GOT3 (cell line): ENCODE results near the gene SHROOM3.

Experiments used
- DNase-seq: peaks from one replicate; lab custom pipeline; 2025; ENCODE audit warnings: mixed read lengths; lab: John Stamatoyannopoulos, UW

SHROOM3 gene

DNA sequence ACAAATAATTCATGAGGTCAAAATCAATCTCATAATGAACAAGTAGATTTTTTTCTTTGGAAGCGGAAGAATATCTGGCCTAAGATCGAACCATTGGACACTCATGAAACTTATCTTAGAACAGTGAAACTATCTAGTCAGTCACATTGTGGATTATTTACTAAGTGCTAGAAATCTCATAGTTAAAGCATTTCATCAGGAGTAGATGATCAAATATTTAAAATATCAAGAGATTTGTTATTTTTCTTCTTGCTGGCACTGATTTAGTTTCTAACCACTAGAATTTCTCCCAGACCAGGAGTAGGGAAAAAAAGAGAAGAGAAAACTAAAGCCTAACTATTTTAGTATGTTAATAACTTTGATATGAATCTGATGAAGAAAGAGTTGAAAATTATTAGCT, 105.5 kb downstream of the SHROOM3 start:
- no peak for DNase-seq

DNA sequence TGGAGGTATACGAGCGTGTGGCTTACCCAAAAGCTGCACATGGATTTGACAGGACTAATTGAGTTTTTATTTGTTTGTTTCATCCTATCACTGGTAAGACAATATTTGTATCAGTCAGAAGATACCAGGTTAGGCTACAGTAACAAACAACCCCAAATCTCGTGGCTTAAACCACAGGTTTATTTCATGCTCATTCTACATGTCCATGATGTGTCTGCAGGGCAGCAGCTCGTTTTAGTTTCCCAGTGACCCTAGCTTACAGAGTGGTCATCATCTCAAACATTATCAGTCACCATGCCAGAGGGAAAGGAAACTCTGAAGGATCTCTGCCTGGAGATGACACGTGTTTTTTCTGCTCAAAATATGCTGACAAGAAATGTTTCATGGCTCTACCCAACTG, 108.3 kb downstream of the SHROOM3 start:
- no peak for DNase-seq

DNA sequence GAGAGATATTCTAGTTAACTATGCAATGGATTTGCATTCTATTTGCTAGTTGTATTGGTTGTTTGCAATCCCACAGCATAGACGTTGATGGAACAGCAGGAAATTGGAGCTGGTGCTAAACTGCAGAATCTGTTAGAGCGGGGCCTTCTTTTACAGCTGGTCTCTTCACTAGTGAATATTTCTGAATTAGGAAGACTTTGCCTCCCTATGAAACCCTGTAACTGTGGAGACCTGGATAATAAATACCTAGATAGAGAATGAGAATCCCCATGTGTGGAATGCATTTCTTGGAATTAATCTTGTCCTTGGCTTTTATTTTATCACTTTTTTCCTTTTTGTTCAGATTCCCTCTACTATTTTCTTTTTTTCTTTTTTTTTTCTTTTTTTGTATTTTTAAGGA, 109.7 kb downstream of the SHROOM3 start:
- DNase-seq = no peak

DNA sequence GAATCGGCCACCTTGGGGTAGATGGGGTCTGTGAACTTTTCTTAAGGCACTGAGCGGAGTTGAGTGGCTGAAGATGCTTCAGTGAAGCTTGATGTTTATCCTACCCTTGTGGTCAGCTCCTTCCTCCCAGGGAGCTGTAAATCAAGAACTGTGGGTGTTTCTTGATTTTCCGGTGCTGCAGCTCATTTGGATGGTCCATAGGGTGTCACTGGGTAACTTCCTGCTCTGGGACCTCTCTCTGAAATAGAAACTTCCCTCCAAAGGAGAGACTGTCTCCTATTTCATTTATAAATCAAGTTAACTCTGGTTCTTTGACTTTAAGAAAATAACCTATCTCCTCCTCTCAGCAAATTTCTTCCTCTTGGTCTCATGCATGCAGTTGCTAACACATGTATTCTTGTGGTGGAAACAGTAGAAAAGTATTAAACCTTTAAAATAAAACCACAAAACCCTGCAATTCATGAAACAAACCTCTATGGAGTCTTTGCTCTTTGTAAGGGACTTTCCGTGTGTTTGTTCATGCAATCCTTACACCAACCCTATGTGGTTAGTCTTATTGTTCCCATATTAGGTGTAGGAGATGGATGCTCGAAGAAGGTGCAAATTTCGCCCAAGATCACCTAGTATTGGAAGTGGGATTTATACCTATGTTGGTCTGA, 110.3 kb downstream of the SHROOM3 start:
- DNase-seq = no peak

DNA sequence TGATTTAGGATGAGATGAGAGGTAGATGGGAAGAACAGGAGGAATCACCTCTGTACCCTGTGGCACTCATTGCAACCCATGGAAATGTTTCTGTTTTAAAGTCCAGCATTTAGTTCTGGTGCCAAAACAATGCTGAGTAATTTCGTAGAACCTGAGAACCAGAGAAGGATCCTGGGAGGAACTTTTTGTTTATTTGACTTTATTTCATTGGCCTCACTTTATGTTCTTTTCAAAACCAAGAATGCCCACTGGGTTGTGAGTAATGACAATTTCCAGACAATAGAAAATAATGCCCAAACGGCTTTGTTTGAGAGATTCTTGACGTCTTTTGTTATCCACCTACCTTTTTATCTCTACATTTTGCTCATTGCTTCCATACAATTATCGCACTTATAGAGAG, 111.3 kb downstream of the SHROOM3 start:
- no peak for DNase-seq

DNA sequence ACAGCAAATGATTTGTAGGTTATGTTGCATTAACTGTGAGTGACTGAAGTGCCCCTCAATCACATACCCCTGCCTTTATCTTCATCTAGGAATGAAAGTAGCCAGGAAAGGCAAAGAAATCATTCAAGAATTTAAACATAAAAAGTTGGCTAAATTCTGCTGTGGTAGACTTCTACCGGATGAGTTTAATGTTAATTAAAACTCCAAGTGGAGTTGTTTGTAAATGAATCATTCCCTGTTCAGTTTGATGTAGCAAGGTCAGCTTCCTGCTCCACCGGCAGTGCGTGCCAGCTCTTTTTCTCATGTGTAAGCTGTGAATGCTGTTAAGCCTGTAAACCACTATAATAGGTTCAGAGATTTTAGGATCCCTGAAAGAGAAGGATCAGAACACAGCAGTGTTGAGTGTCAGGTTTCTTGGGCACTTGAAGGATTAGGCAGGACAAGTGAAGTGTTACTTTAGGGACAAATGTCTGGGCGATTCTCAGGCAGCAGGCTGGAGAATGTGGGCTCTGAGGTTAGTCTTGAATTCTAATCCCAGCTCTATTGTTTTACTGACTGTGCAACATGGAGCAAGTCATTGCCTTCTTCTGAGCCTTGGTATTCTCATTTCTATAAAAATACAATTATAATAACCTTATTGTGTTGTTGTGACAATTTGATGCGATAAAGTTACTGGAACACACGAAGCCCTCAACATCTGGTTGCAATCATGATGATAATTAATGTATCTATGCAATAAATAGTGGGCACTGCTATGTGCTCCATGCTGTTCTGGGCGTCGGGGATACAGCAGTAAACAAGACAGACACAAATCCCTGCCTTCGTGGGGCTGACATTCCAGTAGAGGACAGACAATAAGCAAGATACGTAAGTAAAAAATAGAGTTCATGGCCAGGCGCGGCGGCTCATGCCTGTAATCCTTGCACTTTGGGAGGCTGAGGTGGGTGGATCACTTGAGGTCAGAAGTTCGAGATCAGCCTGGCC, 112.0 kb downstream of the SHROOM3 start:
- DNase-seq = no peak

GRCh38 chr4:76548704-76549103, 113.7 kb downstream of the SHROOM3 start:
- DNase-seq = no peak

GRCh38 chr4:76549765-76550164, 114.7 kb downstream of the SHROOM3 start:
- no peak for DNase-seq

GRCh38 chr4:76550966-76551780, 116.1 kb downstream of the SHROOM3 start:
- DNase-seq = no peak

GRCh38 chr4:76554630-76555029, 119.6 kb downstream of the SHROOM3 start:
- no peak for DNase-seq

DNA sequence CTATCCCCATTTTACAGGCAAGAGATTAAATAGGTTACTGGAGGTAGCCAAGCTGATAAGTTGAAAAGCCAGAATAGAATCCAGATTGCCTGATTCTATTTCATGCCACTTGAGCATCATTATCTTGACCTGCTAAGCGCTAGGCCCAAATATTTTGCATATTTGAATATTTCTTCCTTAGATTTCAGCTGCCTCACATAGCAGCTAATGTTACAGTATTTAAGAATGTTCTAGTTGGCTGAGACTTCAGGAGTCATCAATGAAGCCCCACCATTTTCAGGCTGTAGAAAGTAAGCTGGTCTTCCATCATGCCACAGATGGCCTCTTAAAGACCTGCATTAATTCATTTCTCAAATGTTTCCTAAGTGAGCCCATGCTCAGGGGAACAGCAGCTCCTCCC, 121.4 kb downstream of the SHROOM3 start:
- DNase-seq = no peak

DNA sequence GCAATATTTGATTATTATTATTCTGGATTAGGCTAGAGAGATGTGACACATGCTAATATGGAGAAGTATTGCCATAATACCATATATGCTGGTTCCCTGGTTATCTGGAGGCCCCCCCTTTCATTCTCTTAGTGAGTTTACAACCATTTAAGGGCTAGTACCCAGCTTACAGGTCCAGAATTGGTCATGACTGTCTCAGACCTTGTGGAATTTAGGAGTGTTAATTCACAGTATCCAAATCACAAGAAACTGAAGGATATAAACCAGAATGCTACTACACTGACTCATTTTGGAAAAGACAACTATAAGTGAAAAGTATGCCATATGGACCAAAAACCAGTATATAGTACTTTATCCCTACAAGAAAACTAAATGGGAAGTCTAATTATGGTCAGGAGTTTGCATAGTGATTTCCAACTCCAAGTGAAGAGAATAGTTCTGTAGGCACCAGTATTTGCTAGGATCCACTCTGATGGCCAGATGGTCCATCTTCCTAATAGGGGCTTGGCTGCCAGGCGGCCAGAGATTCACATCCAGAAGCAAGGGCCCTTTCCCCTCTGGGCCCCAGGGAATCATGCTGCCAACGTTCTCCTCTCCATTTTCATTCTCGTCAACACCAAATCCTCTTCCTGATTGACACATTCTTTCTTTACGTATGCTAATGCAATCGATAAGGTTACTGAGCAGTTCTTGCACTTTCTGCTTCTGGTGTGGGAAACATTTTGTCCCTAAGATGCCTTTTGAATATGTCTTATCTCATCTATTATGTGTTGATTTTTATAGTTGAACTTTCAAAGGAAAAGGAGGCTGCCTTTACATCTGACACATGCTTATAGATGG, 123.6 kb downstream of the SHROOM3 start:
- no peak for DNase-seq

- no peak for DNase-seq
These were observed 124.4 kb downstream of the SHROOM3 start for GRCh38 chr4:76559236-76560071.

- DNase-seq = no peak
These were observed 127.1 kb downstream of the SHROOM3 start for GRCh38 chr4:76562161-76562560.

- no peak for DNase-seq
These were observed 127.9 kb downstream of the SHROOM3 start for GRCh38 chr4:76562836-76563453.

- no peak for DNase-seq
These were observed 128.6 kb downstream of the SHROOM3 start for GRCh38 chr4:76563454-76564122.

GRCh38 chr4:76564123-76564915, 129.3 kb downstream of the SHROOM3 start:
- no peak for DNase-seq

DNA sequence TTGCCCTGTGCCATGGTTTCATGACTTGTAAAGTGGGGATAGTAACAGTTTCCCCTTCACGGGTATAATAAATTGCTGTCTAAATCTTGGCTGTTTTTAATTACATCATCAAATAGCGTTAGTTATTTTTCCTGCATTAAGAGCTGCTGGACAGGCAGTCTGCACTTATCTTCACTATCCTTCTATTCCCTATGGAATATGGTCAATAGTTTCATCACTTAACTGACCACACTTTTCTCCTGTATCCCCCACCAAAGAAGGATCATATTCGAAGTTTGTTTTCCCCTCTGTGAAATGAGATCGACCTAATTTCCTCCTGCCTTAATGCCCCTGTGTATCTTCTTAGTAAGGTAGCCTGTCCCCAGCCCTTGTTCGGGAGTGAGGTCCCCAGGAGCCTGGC, 133.2 kb downstream of the SHROOM3 start:
- no peak for DNase-seq

DNA sequence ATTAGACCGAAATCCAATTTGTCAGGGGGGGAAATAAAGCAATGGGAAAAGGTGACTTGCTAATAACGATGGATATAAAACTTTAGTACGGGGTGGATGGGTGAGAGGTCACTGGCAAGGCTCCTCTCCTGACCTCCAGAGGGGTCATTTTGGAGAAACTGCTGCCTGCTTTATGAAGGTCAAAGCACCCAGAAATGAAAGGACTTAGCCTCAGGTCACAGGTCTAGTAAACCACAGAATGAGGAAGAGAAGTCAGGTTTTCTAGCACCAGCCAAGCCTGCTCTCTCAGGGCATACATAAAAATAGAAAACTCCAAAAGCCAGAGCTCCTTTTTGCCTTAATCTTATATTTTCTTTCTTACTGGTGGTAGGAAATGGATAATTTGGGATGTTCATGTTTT, 134.2 kb downstream of the SHROOM3 start:
- no peak for DNase-seq
